DND-41 (cell line): Measurements from ENCODE around the gene GPC6.

Experiments
- ATAC-seq: fragments of 200-7000 bp; cut with Tn5 transposase; 3 replicates; pipeline ENCODE4 v1.9.1; 2021; ENCODE audit warnings: low read depth; ENCODE audit not compliant: insufficient read depth
- DNase-seq: peaks from one replicate; pipeline ENCODE4 v3.0.0-alpha.2; 2020
- H2AFZ ChIP-seq: 2 replicates; pipeline ENCODE4 v1.6.0; 2012; ENCODE audit warnings: low read depth, low read length
- H3K27ac ChIP-seq: 2 replicates; pipeline ENCODE4 v1.5.1; 2012; ENCODE audit warnings: low read length, inconsistent platforms
- H3K27me3 ChIP-seq: fragments of 200-600 bp; sonication (generic); 2 replicates; pipeline ENCODE4 v1.6.0; 2012; ENCODE audit warnings: low read length, mild to moderate bottlenecking, inconsistent platforms; ENCODE audit not compliant: insufficient read depth, poor library complexity
- H3K36me3 ChIP-seq: 2 replicates; pipeline ENCODE4 v1.5.1; 2012; ENCODE audit warnings: low read length, inconsistent platforms; ENCODE audit not compliant: insufficient read depth
- H3K4me1 ChIP-seq: 2 replicates; pipeline ENCODE4 v1.5.1; 2012; ENCODE audit warnings: mild to moderate bottlenecking, low read length; ENCODE audit not compliant: insufficient read depth
- H3K4me2 ChIP-seq: 2 replicates; pipeline ENCODE4 v1.6.0; 2012; ENCODE audit warnings: mild to moderate bottlenecking, moderate library complexity, low read length, inconsistent platforms; ENCODE audit not compliant: insufficient read depth
- H3K4me3 ChIP-seq, 2 experiments: fragments of 200-600 bp in 1 of 2; shearing (Covaris generic) in 1 of 2; 2 replicates each; pipeline ENCODE4 v1.5.1; 2012 to 2016; ENCODE audit warnings: inconsistent platforms in 2 of 2, low read length in 2 of 2, mild to moderate bottlenecking in 2 of 2, low read depth in 1 of 2, moderate library complexity in 1 of 2
- H3K79me2 ChIP-seq: 2 replicates; pipeline ENCODE4 v1.6.0; 2012; ENCODE audit warnings: low read length, inconsistent platforms; ENCODE audit not compliant: insufficient read depth
- H3K9ac ChIP-seq: 2 replicates; pipeline ENCODE4 v1.6.0; 2012; ENCODE audit warnings: low read depth, mild to moderate bottlenecking, inconsistent platforms, low read length, moderate library complexity
- H3K9me3 ChIP-seq: 2 replicates; pipeline ENCODE4 v1.5.1; 2012; ENCODE audit warnings: low read length, moderate library complexity, mild to moderate bottlenecking, inconsistent platforms; ENCODE audit not compliant: insufficient read depth, severe bottlenecking
- H4K20me1 ChIP-seq: 2 replicates; pipeline ENCODE4 v1.6.0; 2012; ENCODE audit warnings: low read length; ENCODE audit not compliant: insufficient read depth
- EZH2 ChIP-seq: IDR thresholded peaks from 3 replicates; pipeline ENCODE4 v1.6.1; 2012; ENCODE audit warnings: borderline replicate concordance, low read depth, mild to moderate bottlenecking, moderate library complexity, low read length, inconsistent platforms; ENCODE audit not compliant: severe bottlenecking
- TF ChIP-seq, protein P1 (sequence below): IDR thresholded peaks from 2 replicates; pipeline ENCODE4 v1.5.1; 2012; ENCODE audit warnings: borderline replicate concordance, low read length, moderate library complexity, mild to moderate bottlenecking; ENCODE audit not compliant: poor library complexity, severe bottlenecking; ENCODE audit errors: extremely low read depth

The GPC6 gene

DNA sequence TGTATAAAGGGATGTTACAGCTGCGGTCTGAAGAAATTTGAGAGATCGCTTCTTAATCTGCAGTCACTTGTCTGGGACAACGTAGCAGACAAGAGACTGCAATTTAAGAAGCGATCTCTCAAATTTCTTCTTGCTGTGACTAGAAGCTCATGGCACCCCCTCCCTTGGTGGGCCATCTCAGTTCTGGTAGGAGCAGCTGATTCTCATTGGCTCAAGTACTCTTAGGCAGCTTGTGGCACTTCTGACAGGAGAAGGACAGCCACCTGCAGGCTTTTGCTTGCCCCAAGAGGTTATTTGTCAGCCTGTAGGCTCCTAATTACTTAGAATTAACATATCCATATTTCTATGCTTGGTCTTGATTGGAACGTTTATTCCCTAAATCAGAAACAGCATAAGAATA, 749.9 kb downstream of the GPC6 start:
- no peak for TF ChIP-seq EZH2
- TF ChIP-seq, protein P1, sequence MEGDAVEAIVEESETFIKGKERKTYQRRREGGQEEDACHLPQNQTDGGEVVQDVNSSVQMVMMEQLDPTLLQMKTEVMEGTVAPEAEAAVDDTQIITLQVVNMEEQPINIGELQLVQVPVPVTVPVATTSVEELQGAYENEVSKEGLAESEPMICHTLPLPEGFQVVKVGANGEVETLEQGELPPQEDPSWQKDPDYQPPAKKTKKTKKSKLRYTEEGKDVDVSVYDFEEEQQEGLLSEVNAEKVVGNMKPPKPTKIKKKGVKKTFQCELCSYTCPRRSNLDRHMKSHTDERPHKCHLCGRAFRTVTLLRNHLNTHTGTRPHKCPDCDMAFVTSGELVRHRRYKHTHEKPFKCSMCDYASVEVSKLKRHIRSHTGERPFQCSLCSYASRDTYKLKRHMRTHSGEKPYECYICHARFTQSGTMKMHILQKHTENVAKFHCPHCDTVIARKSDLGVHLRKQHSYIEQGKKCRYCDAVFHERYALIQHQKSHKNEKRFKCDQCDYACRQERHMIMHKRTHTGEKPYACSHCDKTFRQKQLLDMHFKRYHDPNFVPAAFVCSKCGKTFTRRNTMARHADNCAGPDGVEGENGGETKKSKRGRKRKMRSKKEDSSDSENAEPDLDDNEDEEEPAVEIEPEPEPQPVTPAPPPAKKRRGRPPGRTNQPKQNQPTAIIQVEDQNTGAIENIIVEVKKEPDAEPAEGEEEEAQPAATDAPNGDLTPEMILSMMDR: no peak
- ATAC-seq: no peak

GRCh38 chr13:93977986-93978385, 751.4 kb downstream of the GPC6 start:
- H2AFZ ChIP-seq: no peak overlapping the region

More for the DNA sequence above, 749.9 kb downstream of the GPC6 start:
- no peaks in the 10 kb centered on the region for H3K27me3 ChIP-seq
- H3K4me1 ChIP-seq: no peaks in the 10 kb centered on the region
- DNase-seq: no peak
- H3K4me3 ChIP-seq: no peak overlapping the region
- no peaks in the 10 kb centered on the region for H3K9me3 ChIP-seq
- H4K20me1 ChIP-seq: no peaks in the 10 kb centered on the region
- no peak overlapping the region for H3K4me2 ChIP-seq
- no peaks in the 10 kb centered on the region for H3K79me2 ChIP-seq
- H3K27ac ChIP-seq: no peak overlapping the region
- H2AFZ ChIP-seq: no peak overlapping the region
- no peak overlapping the region for H3K9ac ChIP-seq
- no peaks in the 10 kb centered on the region for H3K36me3 ChIP-seq

GRCh38 chr13:93981426-93981977, 754.9 kb downstream of the GPC6 start:
- H4K20me1 ChIP-seq: no peaks in the 10 kb centered on the region
- H2AFZ ChIP-seq: no peak overlapping the region
- H3K27me3 ChIP-seq: no peaks in the 10 kb centered on the region
- ATAC-seq: no peak
- H3K4me3 ChIP-seq: no peak overlapping the region
- H3K36me3 ChIP-seq: no peaks in the 10 kb centered on the region
- H3K27ac ChIP-seq: no peak overlapping the region
- H3K4me1 ChIP-seq: no peaks in the 10 kb centered on the region
- no peaks in the 10 kb centered on the region for H3K79me2 ChIP-seq
- no peak for DNase-seq
- no peak overlapping the region for H3K4me2 ChIP-seq
- no peaks in the 10 kb centered on the region for H3K9me3 ChIP-seq
- no peak for TF ChIP-seq EZH2
- TF ChIP-seq, protein P1: no peak
- no peak overlapping the region for H3K9ac ChIP-seq

More at GRCh38 chr13:93977986-93978385, 751.4 kb downstream of the GPC6 start:
- Histone ChIP-seq H3K9ac (no peak overlapping the region), H3K4me2 (no peak overlapping the region), H3K27me3 (no peaks in the 10 kb centered on the region), H3K36me3 (no peaks in the 10 kb centered on the region), H3K79me2 (no peaks in the 10 kb centered on the region), H4K20me1 (no peaks in the 10 kb centered on the region), H3K27ac (no peak overlapping the region), H3K4me3 (no peak overlapping the region), H3K4me1 (no peaks in the 10 kb centered on the region), H3K9me3 (no peaks in the 10 kb centered on the region)
- TF ChIP-seq, protein P1: no peak
- no peak for TF ChIP-seq EZH2
- ATAC-seq: no peak
- no peak for DNase-seq
